Pulmonary artery endothelial cell (primary cell): ENCODE results near the gene LATS2. TPM values are rescaled to one million over a fixed set of nuclear protein-coding genes. Genes with fewer than 3 reads are reported as not detected.
"Not testable (repeated sequence)": the region's sequence is repeated elsewhere in the genome, so short reads cannot be mapped to it uniquely, and the experiment has no call there.

Experiments used
- DNase-seq: peaks from one replicate; pipeline ENCODE4 v3.0.0-alpha.2; 2011; ENCODE audit warnings: low read depth, low spot score
- total RNA-seq: library from RNA; depleted of rRNA; stranded (reverse); fragments of >200 nt; gene quantifications from 2 replicates; pipeline ENCODE4 v1.2.3, GENCODE V29; 2014

LATS2 gene
- total RNA-seq, 1 donor from 2014 or later, result 32.6 TPM

DNA sequence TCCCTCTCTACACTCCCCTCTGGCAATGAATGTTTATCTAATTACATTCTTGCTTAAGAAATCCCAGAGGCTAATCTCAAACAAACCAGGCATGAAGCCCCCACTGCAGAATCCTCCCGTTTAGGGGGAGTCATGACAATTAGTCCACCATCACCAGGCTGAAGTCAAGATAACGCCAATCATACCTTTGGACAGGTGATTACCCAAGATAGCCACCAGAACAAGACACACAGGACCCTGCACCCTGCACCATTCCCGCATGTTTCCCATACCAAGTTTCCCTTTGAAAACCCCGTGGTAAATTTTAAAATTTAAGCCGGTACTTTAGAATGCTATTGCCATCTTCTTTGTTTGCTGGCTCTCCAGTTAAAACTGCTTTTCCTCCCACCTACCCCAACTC, 94.0 kb downstream of the LATS2 start:
- DNase-seq, result no peak

DNA sequence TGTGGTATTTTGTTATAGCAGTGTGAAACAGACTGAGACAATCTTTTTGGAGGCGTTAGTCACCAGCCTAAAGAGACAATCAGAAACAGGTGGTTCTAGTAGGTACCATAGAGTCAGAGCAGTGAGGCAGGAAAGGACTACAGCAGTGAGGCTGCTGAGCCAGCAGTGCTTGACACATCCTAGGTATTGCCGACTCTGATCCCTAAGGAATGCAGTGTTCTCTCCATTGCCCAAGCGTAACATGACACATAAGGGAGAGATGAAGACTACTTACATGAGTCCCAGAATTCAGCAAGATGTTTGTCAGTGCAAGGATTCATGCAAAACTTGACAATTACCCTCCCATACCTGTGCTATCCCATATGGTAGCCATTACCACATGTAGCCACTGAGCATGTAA, 96.5 kb downstream of the LATS2 start:
- no peak for DNase-seq

DNA sequence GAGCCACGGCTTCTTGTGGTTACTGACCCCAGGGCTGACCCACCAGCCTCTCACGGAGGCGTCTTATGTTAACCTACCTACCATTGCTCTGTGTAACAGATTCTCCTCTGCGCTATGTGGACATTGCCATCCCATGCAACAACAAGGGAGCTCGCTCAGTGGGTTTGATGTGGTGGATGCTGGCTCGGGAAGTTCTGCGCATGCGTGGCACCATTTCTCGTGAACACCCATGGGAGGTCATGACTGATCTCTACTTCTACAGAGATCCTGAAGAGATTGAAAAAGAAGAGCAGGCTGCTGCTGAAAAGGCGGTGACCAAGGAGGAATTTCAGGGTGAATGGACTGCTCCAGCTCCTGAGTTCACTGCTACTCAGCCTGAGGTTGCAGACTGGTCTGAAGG, 99.7 kb downstream of the LATS2 start:
- not testable (repeated sequence) for DNase-seq

DNA sequence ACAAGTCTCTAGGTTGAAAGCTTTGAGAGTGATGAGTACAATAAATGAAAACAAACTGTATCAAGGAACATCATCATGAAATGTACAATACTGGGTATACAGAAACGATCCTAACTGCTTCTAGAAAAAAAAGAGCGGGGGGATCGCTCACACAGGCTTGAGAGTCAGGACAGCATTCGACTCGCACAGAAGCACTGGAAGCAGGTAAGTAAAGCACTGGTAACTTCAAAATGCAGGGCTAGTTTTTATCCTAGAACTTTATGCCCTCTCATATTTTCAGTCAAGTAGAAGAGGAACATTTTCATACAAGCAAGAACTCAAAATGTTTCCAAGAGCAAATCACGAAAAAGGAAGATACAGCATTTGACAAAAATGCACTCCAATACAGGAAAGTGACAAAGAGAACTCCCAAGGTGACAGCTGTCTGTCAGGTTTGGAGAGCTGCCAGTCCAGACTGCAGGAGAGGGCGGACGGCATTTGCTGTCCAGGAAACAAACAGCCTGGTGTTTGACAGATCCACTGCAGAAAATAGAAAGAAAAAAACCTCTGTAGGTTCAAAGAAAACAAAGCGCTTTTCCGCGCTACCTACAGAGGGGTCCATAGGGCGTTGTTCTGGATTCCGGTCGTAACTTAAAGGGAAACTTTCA, 100.6 kb downstream of the LATS2 start:
- no peak for DNase-seq

GRCh38 chr13:20957049-20957620, 104.3 kb downstream of the LATS2 start:
- not testable (repeated sequence) for DNase-seq

DNA sequence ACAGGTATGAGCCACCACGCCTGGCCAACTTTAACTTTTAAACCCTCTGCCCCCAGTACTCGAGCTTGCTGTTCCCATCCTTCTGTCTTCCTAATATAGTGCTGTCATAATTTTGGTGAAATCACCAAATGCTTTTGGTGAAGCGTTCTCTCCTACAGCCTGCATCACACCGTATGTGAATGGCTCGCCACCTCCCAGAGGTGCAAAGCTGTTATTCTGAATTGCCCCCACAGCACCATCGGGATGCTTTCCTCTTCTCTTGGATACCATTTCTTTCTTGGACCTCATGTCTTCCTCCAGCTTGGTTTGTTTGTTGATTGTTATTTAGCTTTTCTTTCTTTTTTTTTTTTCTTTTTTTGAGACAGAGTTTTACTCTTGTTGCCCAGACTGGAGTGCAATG, 105.9 kb downstream of the LATS2 start:
- no peak for DNase-seq

- DNase-seq, result no peak
These were observed 108.0 kb downstream of the LATS2 start for GRCh38 chr13:20953245-20953931.

DNA sequence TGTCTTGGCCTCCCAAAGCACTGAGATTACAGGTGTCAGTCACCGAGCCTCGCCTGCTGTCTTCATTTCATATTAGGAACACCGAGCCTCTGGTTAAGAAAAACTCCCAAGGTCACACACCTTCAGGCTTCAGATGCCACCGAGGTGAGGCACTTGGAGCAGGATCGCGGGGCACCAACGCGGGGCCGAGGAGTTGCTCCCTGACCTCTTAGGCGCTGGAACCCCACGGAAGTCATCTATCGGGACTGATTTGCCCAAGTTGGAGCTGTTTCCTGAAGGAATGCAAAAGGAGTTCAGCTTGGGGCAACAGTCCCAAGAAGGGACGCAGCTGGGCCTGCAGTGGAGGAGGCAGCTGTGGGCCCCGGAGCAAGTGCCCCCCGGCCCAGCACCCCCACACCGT, 108.5 kb downstream of the LATS2 start:
- DNase-seq, result no peak

- not testable (repeated sequence) for DNase-seq
These were observed 113.4 kb downstream of the LATS2 start for GRCh38 chr13:20948001-20948400.

DNA sequence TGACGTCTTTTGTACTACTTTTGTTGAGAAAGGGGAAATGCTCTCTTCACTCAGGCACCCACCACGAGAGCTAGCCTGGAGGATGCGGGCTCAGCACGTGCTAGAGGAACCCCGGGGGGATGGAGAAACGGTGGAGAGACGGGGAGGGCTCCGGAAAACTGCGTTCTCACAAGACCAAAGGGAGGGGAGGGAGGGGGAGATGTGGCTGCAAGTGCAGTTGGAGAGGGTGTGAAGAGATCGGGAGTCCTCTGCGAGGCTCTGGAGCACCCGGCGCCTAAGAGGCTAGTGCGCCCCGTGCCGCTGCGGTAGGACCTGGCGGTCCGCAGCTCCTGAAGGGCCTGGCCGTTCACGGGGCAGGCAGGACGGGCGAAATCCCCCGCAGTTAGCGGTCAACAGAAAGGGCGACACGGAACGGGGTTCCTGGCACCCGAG, 115.4 kb downstream of the LATS2 start:
- no peak for DNase-seq

DNA sequence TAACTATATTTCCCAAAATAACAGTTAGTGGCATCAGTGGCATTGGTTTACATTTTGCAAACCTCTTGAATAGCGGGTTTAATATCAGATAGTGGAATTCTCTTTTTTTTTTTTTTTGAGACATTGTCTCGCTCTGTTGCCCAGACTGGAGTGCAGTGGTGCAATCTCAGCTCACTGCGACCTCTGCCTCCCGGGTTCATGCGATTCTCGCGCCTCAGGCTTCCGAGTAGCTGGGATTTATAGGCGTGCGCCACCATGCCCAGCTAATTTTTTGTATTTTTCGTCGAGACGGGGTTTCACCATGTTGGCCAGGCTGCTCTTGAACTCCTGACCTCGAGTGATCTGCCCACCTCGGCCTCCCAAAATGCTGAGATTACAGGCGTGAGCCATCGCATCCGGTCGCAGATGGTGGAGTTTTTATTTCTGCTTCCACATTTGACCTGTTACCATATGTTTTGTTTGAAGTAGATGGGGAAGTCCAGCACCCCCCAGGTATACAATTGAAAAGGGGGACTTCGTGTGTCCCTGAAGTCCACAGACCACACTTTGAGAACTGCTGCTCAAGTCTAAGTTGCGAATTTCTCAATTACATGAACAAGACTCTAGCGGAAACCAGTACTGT, 118.3 kb downstream of the LATS2 start:
- DNase-seq, result no peak

DNA sequence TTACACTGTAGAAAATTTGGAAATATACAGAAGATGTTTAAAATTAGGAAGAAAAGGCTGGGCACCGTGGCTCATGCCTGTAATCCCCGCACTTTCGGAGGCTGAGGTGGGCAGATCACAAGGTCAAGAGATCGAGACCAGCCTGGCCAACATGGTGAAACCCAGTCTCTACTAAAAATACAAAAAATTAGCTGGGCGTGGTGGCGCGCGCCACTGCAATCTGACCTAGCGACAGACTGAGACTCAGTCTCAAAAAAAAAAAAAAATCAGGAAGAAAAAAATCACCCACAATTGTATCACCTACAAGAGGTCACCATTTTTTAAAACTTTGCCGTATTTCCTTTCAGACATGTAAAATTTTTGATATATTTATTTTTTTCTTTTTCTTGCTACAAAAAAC, 120.9 kb downstream of the LATS2 start:
- not testable (repeated sequence) for DNase-seq

GRCh38 chr13:20940083-20940482, 121.3 kb downstream of the LATS2 start:
- DNase-seq, result no peak

- no peak for DNase-seq
These were observed 121.7 kb downstream of the LATS2 start for GRCh38 chr13:20939662-20940061.

DNA sequence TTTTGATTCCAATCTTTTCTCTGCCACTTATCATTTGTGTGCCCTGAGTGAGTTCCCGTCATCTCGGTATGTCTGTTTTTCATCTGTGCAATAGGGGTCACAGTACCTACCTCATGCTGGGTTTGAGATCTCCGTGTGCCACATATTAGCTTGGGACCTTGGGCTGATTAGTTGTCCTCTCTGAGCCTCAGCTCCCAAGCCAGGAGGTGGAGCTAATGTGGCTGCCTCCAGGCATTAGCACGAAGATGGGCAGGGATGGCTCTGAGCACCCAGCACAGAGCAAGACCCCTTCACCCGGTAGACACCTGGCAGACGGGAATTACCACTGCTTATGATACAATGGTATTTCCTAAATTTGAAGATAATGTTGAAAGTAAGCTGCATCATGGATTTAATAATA, 123.1 kb downstream of the LATS2 start:
- no peak for DNase-seq

- no peak for DNase-seq
These were observed 133.7 kb downstream of the LATS2 start for GRCh38 chr13:20927596-20928257.

DNA sequence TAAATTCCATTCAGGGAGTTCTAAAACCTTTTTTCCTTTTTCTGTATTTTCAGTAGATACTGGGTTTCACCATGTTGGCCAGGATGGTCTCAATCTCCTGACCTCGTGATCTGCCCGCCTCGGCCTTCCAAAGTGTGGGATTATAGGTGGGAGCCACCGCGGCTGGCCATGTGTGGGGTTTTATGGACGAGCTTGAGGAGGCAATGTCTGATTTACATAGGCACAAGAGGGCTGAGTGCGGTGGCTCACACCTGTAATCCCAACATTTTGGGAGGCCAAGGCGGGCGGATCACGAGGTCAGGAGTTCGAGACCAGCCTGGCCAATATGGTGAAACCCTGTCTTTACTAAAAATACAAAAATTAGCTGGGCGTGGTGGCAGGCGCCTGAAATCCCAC, 136.0 kb downstream of the LATS2 start:
- not testable (repeated sequence) for DNase-seq

GRCh38 chr13:20924758-20925394, 136.5 kb downstream of the LATS2 start:
- peak; percentile 50 for DNase-seq

DNA sequence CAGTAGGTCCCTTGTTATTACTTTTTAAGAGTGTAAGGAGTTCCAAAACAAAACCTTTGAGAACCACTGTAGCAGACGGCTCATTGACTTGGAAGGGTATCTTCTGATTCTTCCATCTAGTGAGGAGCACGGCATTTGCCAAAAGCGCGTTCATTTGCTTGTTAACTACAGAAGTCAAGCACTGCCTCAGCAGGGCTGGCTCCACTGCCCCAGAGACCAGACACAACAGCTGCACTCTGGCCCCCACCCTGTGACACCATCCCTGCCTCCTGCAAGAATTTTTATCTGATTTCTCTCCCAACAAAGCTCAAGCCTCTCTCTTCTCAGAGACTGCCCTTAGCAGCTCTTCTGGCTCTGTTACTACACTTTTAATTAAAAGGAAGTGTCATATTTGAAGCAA, 138.1 kb downstream of the LATS2 start:
- DNase-seq, result no peak
